Right forelimb (tissue), 1 donor: ENCODE data around the gene ZNF280B.
"Not testable (repeated sequence)": the region's sequence is repeated elsewhere in the genome, so short reads cannot be mapped to it uniquely, and the experiment has no call there.

ENCODE experiments used
- DNase-seq: peaks from one replicate; pipeline ENCODE4 v3.0.0-alpha.2; 2018

Gene ZNF280B

DNA sequence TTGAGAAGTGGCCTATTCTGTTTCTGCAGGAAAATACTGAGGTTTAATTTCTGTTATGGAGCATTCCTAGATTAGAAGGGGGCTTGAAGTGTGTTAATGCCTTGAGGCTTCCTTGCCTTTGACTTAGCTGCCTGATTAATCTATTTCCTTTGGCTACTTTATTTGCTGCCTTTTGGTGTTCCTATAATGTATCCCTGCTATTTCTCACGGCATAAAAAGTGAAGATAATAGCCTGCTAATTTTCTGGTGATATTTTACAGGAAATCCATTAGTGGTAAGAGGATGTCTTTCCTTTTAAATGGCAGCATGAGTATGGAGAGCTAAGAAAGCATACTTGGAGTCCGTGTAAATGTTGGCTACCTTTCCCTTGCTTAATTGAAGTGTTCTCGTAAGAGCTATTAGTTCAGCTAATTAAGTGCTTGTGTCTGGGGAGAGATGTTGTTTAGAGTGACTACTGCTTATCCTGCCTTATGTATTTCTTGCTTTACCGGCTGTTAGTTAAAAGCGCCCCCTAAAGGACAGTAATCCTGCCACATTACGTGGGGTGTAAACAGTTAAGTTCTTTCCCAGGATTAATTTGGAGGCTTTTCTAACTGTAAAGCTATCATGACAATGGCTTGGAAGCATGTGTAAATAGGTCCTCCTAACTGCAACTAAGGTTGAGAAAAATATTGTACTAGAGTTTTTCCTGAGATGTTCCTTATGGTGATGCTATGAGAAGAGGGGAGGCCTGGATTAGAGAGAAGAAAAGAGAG lies 45.6 kb downstream of the ZNF280B start:
- DNase-seq, result no peak

DNA sequence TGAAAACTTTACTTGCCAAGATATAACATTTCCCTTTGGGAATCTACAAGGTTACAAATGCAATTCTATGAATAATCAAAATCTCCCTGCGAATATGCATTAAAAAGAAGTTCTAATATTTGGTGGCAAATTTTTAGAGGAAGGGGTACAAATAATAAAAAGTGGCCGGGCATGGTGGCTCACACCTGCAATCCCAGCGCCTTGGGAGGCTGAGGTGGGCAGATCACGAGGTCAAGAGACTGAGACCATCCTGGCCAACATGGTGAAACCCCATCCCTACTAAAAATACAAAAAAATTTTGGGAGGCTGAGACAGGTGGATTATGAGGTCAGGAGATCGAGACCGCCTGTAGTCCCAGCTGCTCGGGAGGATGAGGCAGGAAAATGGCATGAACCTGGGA lies 47.0 kb downstream of the ZNF280B start:
- DNase-seq, result no peak

DNA sequence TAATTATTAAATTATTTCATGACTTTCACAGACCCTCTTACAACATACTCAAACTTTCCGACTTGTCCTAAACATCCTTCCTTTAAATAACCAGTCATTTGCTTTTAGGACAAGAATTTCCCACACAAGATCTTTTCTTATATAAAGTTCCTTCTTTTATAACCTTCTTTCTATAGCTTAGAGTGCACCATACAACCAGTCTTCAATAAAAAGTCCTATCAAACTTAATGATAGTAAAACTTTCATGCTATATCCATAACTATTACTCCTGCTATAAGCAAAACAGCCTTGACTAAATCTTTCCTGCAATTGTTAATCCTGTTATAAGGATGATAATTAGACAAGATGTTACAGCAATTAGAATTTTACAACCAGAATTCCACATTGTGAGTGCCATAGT lies 47.4 kb downstream of the ZNF280B start:
- DNase-seq, result no peak

DNA sequence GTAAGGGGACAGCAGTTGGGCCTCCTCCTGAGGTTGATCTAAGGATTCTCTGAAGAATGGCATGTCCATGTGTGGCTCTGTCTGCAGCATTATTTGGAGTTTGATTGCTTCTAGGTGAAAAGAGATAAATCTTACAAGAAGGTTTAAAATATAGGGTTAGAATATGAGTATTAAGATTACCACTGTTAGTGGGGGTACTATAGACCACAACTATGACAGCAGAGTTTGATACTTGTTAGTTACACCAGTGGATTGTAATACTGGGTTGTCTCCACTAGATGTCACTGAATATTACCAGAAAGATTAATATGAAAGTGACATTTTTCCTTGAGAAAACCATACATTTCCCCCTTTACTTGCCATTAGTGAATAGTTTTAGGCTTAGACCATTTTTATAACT lies 47.9 kb downstream of the ZNF280B start:
- DNase-seq, result no peak

DNA sequence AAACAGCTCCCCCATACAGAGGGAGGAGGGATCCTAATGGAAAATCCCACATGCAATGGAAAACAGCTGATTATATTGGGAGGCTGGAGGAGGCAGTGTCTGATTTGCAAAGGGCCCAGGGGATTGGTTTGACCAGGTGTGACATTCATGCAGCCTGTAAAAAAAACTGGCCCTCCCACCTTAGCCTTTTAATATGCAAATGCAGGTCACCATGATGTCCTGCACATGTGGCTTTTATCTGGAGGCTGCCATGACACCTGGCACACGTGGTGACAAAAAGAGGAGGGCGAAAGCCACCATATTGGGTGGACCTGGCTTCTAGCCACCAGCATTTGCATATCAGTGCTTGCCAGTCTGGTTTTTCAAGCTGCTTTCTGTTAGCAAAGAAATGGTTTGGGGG lies 48.5 kb downstream of the ZNF280B start:
- no peak for DNase-seq

DNA sequence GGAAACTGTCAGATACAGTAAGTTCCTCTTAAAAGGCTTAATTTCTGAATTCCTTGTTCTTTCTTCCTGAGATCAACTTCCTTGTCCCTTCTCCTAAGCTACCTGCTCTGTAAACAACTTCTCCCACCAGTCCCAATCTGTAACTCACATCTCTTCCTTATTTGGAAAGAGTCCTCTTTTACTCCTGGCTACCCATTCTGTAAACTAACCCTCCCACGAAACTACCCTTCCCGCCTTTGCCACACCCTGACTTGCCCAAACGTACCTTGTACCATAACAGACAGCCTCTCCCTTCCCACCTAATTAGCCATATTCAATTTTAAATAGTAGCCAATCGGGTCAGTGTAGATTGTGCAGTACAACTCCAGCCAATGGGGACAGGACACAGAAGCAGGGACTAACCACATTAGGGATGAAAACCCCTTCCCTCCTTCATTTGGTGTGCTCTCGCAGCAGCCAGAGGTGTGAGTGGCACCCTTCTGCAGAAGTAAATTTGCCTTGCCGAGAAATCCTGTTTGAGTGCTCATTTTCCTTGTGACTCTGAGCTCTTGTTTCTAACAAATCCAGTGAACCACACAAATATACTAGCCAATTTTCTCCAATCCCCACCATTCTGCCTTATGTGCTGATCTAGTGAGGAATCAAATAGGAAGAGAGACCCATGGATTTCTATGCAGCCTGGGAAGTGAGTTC lies 49.5 kb downstream of the ZNF280B start:
- DNase-seq, result no peak

DNA sequence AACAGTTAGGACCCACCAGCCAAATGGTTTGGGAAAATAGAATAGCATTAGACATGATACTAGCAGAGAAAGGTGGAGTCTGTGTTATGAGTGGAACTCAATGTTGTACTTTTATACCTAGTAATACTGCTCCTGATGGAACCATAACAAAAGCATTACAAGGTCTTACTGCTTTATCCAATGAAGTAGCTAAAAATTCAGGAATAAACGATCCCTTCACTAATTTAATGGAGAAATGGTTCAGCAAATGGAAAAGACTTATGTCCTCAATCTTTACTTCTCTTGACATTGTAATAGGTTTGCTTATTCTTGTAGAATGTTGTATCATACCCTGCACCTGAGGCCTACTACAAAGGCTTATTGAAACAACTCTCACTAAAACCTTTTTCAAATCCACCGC lies 50.2 kb downstream of the ZNF280B start:
- no peak for DNase-seq

DNA sequence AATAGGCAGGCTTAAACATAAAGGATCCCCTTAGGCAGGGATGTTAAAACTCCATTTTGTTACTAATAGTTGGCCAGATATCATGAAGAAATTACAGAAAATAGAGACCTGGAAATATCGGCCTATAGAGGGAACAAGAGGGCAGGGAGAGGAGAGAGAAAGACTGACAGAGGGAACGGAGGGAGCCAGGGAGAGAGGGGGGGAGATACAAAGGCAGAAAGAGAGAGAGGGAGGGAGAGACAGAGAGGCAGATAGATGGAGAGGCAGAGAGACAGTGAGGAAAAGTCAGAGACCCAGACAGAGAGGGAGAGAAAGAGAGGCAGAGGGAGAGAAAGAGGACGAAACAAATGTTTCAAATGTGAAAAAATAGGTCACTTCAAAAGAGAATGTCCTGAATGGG lies 53.5 kb downstream of the ZNF280B start:
- no peak for DNase-seq

DNA sequence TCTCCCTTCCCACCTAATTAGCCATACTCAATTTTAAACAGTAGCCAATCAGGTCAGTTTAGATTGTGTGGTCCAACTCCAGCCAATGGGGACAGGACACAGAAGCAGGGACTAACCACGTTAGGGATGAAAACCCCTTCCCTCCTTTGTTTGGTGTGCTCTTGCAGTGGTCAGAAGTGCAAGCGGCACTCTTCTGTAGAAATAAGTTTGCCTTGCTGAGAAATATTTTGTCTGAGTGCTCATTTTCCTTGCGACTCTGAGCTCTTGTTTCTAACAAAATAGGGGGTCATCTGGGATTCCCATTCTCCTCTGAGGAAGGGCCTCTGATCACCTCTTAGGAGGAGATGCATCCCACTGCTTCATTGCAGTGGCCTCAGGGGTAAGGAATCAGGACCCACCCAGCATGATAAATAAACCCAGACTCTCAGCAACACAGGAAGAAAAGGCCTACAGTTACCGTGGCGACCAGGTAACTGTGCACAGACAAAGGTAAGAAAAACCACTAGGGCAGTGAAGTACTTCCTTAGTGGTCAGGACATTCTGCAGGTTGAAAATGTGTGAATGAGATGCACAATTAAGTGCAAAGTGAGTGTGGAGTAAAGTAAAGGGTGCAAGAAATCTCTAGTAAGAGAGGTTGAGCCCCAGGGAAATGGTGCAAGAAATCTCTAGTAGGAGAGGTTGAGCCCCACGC lies 55.4 kb downstream of the ZNF280B start:
- no peak for DNase-seq

DNA sequence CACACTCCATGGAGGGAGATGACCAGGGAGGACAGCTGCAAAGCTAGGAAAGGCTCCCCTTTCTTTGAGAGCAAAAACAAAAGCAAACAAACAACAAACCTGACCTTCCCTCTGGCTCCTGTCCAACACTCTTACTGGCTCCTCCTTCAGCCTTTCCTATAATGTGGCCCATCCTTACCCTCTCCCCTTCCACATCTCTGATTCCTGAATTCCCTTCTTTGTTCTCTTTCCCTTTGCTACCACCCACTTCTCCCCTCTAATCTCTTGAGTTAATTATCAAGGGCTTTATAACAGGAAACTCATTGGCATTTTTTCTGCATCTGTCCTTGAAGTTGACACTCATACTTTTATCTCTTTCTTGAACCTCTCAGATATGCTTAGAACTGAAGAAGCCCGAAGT lies 56.3 kb downstream of the ZNF280B start:
- DNase-seq, result no peak

DNA sequence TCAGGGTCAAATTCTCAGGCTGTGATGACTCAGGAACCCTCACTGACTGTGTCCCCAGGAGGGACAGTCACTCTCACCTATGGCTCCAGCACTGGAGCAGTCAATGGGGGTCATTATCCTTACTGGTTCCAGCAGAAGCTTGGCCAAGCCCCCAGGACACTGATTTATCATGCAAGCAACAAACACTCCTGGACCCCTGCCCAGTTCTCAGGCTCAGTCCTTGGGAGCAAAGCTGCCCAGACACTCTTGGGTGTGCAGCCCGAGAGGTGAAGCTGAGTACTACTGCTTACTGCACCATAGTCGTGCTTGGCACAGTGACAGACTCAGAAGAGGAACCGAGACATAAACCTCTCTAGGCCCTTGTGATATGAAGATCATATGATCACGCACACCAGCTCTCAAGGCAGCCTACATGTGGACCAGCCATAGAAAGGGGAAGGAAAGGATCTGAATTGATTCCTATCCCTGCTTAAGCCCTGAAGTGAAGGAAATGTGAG lies 58.2 kb downstream of the ZNF280B start:
- no peak for DNase-seq

DNA sequence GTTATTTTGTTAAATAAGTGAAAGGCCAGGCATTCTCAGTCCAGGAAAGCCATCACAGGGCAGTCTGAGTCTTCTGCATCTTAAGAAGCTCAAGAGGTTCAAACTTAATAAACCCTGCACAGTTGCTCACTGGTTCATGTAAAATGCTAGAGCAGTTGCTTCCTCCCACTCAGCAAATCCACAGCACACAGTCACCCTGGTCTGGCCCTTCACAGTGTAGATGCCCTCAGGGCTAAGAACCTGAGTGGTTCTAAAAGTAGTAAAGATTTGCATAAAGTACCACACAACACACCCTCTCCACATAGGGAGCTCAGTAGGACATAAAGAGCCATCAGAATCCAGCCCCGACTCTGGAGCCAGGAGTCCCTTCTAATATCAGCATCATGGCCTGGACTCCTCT lies 58.7 kb downstream of the ZNF280B start:
- DNase-seq, result no peak

DNA sequence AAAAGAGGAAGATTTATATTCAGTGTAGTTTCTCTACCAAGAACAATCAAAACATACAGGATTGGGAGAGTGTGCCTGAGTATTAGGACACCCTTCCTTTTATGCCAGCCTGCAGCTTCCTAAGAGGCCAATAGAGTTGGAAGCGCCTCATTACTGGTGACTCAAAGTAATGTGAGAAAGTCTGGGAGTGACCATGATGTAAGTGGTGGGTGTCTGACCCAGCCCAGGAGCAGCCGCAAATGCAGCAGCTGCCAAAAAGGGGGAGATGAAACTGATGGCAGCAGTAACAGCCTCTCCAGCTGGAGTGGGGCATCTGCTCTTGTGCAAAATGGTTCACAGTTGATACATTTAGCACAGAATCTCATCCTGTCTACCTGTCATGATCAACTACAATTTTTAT lies 62.0 kb downstream of the ZNF280B start:
- DNase-seq, result no peak

DNA sequence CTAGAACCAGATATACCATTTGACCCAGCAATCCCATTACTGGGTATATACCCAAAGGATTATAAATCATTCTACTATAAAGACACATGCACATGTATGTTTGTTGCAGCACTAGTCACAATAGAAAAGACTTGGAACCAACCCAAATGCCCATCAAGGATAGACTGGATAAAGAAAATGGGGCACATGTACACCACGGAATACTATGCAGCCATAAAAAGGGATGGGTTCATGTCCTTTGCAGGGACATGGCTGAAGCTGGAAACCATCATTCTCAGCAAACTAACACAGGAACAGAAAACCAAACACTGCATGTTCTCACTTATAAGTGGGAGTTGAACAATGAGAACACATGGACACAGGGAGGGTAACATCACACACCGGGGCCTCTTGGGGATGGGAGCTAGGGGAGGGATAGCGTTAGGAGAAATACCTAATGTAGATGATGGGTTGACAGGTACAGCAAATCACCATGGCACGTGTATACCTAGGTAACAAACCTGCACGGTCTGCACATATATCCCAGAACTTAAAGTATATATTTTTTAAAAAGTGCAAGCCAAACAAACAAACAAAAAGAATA lies 64.4 kb downstream of the ZNF280B start:
- DNase-seq, result not testable (repeated sequence)

DNA sequence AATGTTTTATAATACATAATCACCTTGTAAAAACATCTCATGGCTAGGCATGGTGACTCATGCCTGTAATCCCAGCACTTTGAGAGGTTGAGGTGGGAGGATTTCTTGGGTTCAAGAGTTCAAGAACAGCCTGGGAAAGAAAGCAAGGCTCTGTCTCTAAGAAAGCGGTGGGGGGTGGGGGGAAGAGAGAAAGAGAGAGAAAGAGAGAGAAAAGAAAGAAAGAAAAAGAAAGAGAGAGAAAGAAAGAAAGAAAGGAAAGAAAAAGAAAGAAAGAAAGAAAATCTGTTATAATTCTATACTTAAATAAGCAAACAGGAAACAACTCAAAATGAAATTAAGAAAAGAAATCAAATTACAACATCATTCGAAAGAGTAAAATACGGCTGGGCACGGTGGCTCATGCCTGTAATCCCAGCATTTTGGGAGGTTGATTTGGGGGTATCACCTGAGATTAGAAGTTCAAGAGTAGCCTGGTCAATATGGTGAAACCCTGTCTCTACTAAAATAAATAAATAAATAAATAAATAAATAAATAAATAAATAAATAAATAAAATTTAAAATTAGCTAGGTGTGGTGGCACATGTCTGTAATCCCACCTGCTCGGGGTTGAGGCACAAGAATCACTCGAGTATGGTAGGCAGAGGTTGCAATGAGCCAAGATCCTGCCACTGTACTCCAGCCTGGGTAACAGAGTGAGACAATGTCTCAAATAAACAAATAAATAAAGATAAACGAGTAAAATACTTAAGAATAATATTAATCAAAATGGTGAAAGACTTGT lies 65.4 kb downstream of the ZNF280B start:
- DNase-seq, result no peak

DNA sequence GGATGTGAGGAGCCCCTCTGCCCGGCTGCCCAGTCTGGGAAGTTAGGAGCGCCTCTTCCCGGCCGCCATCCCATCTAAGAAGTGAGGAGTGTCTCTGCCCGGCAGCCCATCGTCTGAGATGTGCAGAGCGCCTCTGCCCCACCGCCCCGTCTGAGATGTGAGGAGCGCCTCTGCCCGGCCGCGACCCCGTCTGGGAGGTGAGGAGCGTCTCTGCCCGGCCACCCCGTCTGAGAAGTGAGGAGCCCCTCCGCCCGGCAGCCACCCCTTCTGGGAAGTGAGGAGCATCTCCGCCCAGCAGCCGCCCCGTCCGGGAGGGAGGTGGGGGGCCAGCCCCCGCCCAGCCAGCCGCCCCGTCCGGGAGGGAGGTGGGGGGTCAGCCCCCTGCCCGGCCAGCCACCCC lies 66.9 kb downstream of the ZNF280B start:
- not testable (repeated sequence) for DNase-seq

DNA sequence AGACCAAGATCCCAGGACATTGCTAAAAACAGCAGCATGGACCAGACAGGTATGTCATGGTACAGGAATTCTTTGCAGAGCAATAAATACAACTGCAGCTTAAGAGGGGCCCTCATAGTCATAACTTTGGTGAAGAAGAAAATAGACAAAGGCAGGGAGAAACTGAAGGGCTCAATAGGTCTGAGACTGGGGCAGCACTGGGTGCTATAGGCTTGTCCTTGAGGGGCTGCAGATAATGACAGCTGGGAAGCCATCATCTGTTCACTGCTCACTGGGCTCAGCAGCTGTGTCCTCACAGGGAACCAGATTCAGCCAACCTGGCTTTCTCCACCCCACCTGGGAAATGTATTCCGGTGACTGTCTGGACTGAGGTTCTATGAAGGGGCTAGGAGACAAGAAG lies 68.4 kb downstream of the ZNF280B start:
- DNase-seq, result no peak
